HK-2 (cell line): ENCODE results near the gene DDAH1.
A peak's percentile ranks its signal among the peaks of the same experiment; 100 is the strongest.
"Not testable (repeated sequence)": the region's sequence is repeated elsewhere in the genome, so short reads cannot be mapped to it uniquely, and the experiment has no call there.

Source experiments
- DNase-seq: peaks from one replicate; pipeline ENCODE4 v3.0.0-alpha.2; 2018; ENCODE audit not compliant: unreplicated experiment

The DDAH1 gene

DNA sequence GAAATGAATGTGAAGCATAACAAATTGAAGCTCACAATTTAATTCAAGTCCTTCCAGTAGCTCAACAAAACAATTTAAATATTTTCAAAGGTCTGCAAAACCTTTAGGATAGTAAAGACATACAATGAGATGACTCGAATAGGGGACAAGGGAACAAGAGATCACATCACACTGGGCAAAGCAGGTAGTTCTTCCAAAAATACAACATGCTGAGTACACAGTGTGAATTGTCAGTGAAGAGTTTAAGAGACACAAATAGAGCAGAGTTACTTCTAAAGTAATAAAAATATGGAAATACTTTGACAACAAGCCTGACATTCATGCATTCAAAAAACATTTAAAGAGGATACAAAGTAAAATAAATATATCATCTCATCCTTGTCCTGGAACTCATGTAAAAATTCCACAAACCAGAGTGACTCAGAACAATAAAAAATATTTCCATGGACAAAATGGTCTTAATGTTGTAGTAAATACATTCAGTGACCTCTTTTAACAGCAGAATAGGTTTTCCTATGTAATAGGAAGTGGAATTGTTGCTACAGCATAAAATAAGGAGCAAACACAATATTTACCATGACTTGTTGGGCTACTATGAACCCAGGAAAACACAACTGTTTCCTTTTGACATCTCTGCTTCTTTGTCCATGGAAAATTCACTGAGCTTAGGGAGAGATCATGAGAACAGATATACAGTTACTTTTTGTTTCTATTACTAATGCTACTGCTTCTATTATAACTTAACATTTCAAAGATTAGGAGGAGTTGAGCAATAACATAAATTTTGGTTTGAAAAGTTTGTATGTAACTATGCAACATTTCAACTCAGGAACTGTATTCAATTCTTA is 104.9 kb downstream of the DDAH1 start:
- no peak for DNase-seq

DNA sequence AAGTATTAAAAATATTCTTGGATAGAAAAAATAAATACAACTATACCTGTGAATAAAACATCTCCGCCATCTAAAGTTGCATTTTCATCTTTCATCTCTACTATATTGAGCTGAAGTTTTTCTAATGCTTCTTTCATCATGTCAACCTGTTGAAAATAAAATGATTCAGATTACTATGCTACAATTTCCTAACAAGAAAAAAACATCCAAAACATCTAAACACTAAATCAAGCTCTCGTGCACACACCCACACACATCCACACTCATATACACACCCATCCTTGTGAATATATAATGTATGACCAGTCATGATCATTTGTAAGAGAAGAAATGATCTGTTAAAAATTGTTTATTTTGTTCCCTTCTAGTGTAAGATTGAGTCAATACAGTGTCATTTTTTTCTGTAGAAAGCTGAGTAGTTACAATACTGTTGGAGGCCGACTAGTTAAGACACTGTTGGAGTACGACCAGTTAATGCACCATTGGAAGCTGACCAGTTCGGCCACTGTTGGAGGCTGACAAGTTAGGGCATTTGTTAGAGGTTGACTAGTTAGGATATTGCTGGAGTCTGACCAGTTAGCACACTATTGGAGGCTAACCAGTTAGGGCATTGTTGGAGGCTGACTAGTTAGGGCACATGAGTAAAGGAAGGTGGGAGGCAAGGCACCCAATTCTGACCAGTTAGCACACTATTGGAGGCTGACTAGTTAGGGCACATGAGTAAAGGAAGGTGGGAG is 106.1 kb downstream of the DDAH1 start:
- DNase-seq, result no peak

DNA sequence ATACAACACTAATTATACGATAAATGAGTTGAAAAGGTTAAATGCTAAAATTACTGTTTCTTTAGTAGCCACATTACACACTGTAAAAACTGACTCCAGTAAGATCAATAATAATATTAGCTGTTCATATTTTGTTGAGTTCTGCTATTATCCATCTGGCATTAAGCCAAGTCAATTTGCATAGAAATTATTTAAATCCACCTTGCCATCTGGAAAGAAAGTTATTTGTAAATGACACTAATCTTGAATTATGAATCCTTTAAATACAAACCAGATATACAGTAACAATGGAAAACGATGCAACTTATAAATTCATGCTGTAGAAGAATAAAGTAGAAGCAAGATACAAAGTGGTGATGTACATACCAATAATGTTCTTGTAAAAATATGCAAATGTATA is 107.1 kb downstream of the DDAH1 start:
- DNase-seq, result no peak

DNA sequence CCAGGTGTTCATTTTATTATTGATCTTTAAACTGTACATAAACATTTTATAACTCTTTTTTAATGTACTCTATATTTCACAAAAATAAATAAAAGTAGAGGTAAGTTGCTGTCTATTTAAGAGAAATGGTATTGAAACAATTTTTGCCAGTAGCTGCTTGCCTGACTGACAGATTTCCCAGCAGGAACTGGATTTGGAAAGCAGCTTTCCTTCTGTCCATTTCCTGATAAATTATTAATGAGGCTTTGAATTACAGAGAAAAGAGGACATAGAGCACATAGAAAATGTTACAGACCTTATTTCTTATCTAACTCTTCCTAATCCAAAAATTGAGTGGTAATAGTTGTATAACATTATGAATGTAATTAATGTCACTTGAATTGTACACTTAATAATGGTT is 108.8 kb downstream of the DDAH1 start:
- DNase-seq, result no peak

DNA sequence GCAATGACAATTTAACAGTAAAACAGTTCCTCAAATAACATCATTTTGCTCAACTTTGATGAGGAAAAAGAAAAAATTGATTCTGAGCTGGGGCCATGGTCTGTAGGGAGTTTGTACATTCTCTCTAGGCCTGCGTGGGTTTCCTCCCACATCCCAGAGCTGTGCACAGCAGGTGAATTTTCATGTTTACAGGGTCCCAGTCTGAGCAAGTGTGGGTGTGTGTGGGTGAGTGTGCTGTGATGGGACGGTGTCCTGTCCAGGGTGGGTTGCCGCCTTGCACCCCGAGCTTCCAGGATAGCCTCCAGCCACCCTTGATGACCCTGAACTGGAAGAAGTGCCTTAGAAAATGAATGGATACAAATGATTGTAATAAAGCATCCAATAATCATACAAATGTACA is 112.9 kb downstream of the DDAH1 start:
- no peak for DNase-seq

DNA sequence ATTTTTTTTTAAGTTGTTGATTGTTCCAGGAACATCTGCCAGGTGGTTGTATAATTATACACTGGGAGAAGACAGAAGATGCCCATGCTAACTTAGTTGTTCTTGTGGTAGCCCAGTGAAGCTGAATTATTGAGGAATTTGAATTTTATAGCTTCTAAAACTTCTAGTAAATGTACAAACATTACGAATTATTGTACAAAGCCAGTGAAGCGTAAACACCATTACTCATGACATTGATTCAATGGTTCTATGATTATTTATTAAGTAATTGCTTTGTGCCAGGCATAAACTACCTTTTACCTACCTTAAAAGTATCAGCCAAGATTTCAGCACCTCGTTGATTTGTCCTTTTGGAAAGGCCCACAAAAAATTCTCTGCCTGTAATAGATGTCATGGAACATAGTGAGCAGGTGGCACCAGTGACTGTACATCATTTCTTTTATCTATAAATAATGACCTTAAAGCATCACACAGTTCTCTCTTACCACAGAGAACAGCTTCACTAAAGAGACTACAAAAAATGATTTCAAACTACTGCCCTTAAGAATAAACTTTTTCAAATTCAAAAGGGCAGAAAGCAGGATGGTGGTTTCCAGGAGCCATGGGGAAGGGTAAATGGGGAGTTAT is 113.6 kb downstream of the DDAH1 start:
- DNase-seq, result no peak

DNA sequence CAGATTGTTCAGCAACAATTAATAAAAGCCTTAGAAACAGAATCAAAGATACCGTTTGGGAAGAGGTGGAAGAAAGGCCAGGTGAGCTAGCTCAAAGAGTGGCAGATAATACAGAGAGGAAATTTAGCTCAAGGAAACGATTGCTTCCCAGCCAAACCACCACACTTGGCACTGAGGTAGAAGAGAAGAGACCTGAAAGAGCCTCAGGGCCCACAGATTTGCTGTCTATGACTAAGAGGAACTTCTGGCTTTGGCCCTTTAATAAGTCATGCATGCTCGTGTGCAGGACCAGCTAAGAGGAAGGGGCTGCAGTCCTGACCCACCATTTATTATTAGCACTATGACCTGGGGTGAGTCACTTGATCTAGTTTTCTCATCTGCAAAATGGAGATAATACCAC is 115.7 kb downstream of the DDAH1 start:
- DNase-seq, result no peak

DNA sequence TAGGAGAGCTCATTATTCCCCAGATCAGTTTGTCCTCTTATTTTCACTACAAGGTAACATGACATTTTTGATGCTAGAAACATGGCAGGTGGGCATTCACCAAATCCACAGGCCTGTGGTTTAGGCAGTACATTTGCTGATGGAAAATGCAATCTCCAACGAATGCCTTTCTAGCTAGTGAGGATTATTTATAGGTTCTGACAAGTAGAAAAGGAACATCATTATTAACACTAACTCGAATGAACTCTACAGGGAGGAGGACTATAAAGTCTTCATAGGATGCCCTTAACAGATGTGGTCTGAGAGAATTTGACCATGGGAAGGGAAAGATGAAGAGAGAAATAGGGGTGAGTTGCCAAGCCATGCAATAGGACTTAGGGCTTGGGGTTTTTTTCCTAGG is 117.1 kb downstream of the DDAH1 start:
- DNase-seq, result no peak

DNA sequence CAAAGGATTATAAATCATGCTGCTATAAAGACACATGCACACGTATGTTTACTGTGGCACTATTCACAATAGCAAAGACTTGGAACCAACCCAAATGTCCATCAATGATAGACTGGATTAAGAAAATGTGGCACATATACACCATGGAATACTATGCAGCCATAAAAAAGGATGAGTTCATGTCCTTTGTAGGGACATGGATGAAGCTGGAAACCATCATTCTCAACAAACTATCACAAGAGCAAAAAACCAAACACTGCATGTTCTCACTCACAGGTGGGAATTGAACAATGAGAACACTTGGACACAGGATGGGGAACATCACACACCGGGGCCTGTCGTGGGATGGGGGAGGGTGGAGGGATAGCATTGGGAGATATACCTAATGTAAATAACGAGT is 117.7 kb downstream of the DDAH1 start:
- not testable (repeated sequence) for DNase-seq

DNA sequence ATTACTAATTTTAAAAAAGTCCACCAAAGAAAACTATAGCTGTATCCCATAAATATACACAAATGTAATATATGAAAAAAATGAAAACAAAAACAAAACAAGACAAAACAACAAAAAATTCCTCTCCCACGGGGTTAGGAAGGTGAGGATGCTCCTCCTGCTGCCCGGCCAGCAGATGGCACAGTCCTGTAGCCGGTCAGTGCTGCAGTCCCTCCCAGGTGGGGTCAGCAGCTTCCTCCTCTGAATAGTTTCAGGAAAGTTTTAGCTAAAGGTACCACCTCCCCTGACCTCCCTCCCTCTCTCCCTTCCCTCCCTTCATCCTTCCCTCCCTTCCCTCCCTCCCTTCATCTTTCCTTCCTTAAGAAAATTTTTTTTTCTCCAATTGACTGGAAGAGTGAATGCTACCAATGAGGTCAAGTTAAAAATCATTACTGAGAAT is 120.7 kb downstream of the DDAH1 start:
- DNase-seq, result peak; percentile 59

DNA sequence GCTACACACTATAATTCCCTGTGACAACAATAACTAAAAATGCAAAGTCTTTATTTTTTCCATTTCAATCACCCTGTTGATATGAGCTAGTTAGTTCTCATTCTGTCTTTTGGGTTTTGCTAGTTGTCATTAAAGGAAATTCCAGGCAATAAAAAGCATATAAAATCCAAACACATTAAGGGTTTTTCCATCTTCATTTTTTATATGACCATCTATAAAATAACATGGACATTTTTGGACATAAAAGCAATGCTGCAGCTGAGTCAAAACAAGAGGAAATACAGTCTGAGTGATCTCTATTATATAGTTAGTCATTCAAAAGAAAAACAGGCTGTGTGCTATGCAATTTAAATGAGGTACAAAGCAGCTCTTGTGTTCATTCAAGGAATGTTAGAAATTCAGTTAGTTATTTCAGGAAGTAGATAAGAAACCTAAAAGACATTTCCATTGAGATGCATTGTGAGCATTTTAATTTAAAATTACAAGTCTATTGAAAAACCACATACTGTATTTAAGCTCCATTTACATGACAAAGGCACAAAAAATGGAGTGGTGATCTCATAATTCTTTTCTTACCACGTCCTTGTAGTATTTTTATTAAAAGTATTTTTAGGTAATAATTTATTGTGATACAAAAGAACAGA is 121.2 kb downstream of the DDAH1 start:
- no peak for DNase-seq

DNA sequence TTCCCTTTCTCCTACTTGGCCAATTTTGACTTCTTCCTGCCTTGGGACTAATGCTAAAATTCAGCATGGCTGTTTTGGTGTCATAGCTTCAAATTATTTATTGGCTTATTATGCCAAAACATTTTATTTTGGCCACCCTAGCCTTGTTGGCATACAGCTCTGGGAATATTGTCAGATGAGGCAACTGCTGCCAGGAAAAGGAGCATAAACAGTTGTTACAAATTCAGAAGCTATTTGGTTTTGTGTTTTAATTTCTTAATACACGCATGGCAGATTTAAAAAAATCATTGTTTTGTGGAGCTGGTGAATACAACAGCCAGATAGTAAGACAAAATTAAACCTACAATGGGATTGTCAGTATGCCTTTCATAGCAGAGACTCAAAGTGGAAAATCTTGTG is 121.7 kb downstream of the DDAH1 start:
- no peak for DNase-seq

DNA sequence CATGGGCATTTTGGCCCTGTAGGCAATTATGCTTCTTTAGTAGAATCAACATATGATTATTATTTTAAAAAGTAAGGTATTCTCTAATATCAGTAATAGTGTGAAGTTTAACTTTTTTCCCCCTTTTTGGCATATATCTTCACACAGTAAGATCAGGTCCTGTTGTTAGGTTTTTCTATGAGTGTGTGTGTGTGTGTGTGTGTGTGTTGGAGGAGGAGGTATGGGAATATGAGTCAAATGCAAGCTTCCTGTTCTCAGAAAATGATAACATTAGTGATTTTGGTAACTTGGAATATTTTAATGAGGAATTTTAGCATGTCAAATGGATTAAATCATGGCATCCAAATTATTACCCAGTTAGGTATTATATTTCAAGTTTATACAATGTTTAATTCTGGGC is 122.8 kb downstream of the DDAH1 start:
- DNase-seq, result no peak

DNA sequence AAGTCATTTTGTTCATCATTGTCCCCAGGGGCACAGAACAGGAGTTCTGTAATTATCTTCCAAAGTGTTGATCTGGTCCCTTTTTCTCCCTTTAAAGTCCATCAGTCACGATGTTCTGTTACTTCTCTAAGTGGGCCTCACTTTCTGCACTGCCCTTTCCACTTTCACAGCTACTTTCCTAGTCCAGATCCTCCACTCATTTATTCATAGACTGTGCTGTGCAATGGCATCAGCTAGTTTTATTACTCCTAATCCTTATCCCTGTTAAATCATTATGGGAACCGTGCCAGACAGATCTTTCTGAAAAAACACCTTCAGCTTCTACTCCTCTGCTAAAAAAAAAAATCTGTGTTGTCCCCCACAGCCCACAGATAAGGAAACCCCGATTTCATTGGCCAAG is 124.5 kb downstream of the DDAH1 start:
- DNase-seq, result no peak

DNA sequence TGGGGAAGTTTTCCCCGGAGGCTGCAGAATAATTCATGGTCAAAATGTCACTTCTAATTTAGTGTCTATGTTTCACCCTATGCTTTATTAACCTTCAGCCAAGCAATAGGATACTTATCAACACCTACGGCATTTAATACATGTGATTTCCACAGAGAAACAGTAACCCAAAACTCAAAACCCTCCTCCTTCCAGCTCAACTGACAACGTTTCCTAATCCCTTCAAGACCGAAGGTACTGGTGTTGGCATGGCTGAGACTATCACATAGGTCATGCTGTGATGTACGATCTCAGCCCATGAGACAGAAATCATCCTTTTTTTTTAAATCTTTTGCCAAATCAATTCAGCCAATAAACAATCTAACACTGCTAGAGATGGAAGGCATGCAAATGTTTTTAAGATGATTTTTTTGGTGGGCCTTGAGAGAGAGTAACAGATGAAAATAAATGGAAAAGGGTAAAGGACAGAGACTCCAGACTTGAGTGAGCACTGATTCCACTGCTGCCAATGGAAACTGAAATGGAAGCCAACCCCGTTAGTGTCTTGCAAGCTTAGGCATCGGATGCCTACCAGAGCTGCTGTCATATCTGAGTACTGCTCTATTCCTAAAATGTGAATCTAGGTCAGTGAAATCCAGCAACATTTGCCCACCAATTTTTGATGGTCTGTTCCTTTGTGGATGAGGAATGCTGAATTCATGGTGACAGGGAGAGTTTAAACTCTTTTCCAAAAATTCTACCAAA is 125.1 kb downstream of the DDAH1 start:
- no peak for DNase-seq

DNA sequence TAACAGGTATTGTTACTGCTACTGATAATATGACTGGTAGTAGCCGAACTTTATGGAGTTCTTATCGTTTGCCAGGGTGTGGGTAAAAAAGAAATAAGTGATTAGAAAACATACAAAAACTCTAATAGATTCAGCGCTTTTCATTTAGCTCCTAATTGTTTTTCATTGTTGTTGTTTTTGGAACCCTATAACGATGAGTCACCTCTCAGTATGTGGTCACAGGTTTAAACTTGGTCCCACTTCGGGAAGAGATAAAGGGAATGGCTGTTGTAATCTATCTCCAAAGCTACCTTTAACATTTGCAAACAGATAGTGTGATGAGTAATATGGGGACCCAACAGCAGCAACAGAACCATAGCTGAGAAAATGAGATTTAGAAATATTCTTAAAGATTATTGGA is 125.9 kb downstream of the DDAH1 start:
- no peak for DNase-seq

DNA sequence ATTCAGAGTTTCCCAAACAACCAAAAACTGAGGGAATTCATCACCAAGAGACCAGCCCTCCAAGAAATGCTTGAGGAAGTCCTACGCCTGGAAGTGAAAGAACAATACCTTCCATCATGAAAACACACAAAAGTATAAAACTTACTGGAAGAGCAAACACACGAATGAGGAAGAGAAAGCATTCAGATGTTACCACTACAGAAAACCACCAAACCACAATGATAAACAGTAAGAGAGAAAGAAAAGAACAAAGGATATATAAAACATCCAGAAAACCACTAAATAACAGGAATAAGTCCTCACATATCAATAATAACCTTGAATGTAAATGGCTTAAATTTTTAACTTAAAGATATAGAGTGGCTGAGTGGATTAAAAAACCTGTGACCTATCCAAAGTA is 130.0 kb downstream of the DDAH1 start:
- DNase-seq, result no peak

DNA sequence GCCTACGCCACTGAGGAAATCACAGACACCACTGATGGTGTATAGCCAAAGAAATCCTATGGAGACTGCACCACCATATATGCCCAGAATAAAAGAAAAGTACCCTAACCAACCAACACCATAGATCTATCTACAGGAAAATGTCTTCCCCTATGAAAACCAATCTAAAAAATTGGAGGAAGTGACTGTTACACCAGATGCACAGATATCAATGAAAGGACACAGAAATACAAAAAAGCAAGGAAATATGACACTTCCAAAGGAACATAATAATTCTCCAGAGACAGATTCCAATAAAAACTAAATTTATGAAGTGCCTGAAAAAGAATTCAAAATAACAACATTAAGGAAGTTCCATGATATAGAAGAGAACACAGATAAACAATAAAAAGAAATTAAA is 131.8 kb downstream of the DDAH1 start:
- DNase-seq, result no peak

DNA sequence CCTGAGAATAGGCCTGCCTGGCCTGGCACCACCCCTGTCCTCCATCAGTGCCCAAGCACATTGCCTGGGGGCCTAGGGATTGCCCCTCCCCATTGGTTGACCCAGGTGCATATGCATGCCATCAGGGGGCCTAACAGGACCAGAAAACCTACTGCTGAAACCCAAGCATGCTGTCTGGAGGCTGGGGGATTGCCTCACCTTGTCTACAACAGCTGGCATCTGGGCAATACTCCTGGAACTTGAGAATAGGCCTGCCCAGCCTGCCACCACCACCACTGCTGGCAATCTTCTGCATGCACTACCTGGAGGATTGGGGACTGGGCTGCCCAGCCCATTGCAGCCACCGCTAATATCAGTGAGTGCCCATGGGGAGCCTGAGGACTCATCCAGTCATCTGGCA is 132.4 kb downstream of the DDAH1 start:
- no peak for DNase-seq

DNA sequence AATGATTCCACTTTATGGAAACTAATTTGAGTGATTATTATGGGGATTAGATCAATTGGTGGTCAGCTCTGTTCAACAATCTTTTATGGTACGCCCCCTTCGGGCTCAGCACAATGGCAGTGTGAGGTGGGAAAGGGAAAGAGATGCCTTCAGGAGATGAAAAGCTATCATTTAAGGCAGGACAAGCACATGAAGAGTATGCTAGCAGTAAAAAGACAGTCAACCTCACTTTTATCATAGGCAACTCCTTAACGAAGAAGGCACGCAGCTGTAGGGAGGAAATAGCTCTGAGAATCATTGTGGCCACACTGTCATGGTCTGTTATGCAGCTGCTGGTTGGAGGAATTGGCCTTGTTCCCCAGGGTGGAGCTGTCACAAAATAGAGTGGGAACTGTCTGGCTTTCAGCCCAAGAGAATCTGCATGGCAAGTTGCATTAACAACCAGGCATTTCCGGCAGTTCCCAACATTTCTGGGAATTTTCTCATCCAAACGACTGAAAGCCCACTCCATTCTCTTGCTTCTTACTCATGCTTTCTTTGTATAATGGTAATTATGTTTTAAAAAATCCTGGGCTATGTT is 134.2 kb downstream of the DDAH1 start:
- DNase-seq, result peak; percentile 46

DNA sequence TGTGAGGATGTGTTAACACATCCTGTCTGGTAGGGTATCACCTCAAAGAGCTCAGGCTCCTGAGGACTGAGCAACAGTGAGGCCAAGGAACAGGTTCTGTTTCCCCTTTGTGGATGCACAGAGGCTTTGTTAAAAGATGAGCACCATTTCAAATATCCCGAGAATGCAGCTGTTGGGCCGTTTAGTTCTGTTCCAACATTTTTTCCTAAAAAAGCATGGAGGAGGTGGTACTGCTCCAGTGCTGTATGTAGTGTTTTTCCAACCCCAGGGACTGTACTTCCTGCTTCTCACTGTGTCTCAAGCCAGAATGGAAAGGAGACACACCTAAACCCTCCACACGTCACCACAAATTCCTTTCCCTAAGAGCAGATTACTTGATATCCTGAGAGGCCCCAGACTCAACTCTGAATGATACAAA is 134.7 kb downstream of the DDAH1 start:
- peak; percentile 46 for DNase-seq
